Fibroblast of the aortic adventitia (primary cell): ENCODE measurements around the gene RGS7BP. TPM values are rescaled to one million over a fixed set of nuclear protein-coding genes. Genes with fewer than 3 reads are reported as not detected.

Experiments used
- DNase-seq: peaks from one replicate; pipeline ENCODE4 v3.0.0-alpha.2; 2010; ENCODE audit warnings: low read depth
- H3K4me3 ChIP-seq: 2 replicates; pipeline ENCODE4 v1.5.1; 2011; ENCODE audit warnings: low read depth, mild to moderate bottlenecking, control low read depth, low read length, moderate library complexity
- total RNA-seq: library from RNA; depleted of rRNA; stranded (reverse); fragments of >200 nt; gene quantifications from 2 replicates; pipeline ENCODE4 v1.2.3, GENCODE V29; 2012; ENCODE audit warnings: low replicate concordance
- TF ChIP-seq, protein P1 (sequence below): IDR thresholded peaks from 2 replicates; pipeline ENCODE4 v1.5.1; 2011; ENCODE audit warnings: mild to moderate bottlenecking, low read length, control low read depth, inconsistent platforms; ENCODE audit not compliant: insufficient read depth

RGS7BP gene
- total RNA-seq, 1 donor = 0.72 TPM

DNA sequence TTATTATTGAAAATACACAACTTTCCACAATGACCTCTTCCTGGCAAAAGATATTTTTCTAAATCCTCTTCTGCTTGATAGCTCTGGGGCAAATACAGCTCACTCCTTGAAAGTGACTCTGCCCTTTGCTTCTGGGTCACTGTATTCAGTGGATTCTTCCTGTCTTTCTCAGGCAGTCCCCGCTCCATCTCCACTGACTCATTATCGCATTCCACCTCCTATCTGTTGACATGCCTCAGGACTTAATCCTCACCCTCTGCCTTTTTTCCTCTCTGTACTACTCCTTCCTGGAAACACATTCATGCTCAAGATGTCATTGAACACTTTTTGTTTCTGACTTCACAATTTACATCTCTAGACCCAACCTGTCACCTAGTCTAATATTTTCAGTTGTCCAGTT is 8.4 kb upstream of the RGS7BP start:
- TF ChIP-seq, protein P1, sequence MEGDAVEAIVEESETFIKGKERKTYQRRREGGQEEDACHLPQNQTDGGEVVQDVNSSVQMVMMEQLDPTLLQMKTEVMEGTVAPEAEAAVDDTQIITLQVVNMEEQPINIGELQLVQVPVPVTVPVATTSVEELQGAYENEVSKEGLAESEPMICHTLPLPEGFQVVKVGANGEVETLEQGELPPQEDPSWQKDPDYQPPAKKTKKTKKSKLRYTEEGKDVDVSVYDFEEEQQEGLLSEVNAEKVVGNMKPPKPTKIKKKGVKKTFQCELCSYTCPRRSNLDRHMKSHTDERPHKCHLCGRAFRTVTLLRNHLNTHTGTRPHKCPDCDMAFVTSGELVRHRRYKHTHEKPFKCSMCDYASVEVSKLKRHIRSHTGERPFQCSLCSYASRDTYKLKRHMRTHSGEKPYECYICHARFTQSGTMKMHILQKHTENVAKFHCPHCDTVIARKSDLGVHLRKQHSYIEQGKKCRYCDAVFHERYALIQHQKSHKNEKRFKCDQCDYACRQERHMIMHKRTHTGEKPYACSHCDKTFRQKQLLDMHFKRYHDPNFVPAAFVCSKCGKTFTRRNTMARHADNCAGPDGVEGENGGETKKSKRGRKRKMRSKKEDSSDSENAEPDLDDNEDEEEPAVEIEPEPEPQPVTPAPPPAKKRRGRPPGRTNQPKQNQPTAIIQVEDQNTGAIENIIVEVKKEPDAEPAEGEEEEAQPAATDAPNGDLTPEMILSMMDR = no peak
- peak; percentile 5 for DNase-seq
- H3K4me3 ChIP-seq = no peak overlapping the region

DNA sequence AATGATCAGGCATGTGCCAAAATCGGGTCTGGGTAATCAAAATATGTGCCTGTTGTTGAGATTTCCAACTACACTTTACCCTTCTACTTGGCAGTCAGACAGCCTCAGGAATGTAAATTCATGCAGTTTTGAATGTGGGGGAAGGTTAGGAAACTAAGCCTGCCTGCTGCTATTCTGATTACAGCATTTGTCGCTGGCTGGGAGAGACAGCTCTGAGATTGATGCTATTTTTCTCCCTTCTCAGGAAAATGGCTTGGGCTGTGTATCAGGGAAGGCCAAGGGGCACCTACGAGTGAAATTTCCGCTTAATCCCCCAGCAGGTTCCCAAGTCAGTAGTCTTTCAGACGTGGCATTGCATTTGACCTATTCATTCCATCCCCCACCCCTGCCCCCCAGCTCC is 3.6 kb upstream of the RGS7BP start:
- DNase-seq = no peak
- TF ChIP-seq, protein P1 = no peak
- H3K4me3 ChIP-seq = no peak overlapping the region

DNA sequence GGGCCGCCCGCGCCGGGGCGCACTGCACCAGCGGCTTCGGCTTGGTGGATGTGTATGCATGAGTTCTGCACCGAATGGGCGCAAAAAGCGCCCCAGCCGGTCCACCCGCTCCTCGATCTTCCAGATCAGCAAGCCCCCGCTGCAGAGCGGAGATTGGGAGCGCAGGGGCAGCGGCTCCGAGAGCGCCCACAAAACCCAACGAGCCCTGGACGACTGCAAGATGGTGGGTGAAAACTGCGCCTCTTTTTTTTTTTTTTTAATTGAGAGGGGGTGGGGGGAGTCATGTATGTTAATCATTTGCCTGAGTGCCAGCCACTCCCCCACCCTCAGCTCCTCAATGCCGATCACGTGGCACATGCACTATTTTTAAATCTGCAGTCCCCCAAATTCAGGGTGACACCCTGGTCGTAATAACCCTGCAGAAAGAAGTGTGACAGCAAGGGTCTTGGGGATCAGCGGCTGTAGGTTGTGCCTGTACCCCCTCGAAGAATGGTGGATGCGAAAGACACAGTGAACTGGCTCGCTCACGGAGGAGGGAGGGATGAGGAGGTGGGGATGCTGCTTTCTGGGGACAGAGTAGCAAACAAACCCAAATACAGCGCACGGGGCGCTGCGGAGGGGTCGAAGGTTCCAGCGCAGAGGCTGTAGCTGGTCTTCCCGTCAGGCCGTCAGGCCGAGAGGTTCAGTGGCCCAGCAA is 900 bp downstream of the RGS7BP start:
- peak overlapping the region; percentile 52 for H3K4me3 ChIP-seq
- DNase-seq = no peak
- TF ChIP-seq, protein P1 = no peak

DNA sequence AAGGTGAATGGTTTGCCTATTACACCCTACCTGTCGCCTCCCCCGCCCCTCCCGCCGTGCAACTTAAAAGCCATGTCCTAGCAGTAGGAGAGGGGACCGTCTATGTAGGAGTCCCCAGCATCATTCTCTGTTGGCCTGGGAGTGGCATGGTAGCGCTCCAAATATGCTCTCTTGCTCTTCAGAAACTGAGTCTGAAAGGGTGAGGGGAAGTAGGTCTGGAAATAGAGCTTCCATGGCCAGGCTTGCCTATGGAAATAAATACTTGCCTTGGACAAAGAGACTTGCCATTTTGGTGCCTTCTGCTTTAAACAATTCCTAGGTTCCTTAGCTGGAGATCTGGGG is 1.4 kb downstream of the RGS7BP start:
- TF ChIP-seq, protein P1 = no peak
- no peak overlapping the region for H3K4me3 ChIP-seq
- no peak for DNase-seq

DNA sequence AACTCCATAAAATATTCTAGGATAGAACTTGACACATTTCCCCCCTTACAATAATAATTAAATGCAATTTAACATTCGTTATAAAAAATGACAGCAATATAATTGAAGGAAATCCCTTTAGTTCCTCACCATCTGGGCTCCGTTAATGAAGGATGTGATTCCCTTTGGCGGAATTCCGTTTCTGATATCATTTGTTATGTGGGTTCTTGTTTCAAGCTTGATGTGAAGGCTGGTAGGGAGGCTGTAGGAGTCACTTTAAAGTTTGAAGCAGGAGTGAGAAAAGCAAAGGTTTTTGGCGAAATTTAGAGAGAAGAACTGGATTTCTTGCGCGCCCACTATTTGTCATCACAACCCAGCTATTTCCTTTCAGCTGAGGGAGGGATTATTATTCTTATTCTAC is 4.0 kb downstream of the RGS7BP start:
- DNase-seq = no peak
- TF ChIP-seq, protein P1 = no peak
- H3K4me3 ChIP-seq = no peak overlapping the region

DNA sequence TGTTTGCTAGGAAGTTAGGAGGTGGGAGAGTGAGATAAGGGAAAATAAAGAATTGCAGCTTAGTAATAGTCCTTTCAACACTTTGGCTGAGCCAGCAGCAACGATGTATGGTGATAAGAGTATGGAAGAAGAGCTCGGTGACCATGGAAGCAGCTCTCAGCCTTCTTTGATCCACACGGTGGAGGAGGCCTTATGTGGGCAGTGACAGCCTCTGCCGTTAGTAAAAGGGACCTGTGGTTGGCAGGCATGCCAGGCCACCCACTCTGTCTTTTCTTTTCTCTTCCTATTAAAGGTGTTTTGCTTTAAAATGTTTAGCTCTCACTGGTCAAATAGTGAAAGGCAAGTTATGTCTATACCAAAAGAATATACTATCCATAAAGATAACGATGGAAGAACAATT is 7.7 kb downstream of the RGS7BP start:
- no peak overlapping the region for H3K4me3 ChIP-seq
- no peak for DNase-seq
- TF ChIP-seq, protein P1 = no peak

DNA sequence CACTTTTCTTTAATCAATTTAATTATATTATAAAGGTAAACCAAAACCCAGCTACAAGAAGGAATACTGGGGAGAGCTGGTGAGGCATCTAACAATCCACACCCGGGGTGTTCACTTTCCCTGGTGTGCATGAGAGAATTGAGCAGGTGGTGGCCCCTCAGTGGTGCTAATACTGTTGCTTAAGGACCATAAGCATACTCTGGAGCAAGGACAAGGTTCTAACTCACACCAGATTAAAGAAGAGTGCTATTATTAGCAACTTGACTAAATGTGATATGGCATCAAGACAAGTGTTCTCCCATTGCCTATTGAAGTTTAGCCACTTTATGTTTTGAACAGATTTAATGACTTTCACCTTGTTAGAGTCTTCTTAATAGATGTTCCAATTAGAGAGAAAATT is 8.8 kb downstream of the RGS7BP start:
- no peak for DNase-seq
- TF ChIP-seq, protein P1 = no peak
- no peak overlapping the region for H3K4me3 ChIP-seq
